Stimulated activated CD8-positive, alpha-beta memory T cell treated with anti-CD3 and anti-CD28 coated beads, Interleukin-7, amount 100 ng/mL, for 24 hours (primary cell): Measurements from ENCODE around the gene ABI3BP.

ENCODE experiments used
- DNase-seq: peaks from one replicate; pipeline ENCODE4 v3.0.0-alpha.2; 2020; ENCODE audit warnings: low read depth

ABI3BP gene

DNA sequence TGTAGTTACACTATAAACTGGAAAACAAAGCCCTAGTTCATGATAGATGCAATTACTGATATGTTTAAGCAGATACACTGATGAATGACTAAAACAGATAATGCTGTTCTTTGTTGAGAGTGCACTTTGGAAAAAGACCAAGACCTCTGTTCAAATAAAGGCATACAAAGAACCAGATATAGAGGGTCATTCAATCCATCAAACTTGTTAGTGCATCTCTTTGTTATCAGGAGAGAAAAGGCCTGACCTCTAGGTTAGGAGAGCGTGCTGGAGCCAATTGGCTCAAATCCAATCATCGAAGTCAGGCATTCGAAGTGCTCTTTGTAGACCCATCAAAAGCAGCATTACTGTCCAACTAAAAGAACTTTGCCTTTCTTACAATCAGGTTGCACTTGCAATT, 159.7 kb downstream of the ABI3BP start:
- no peak for DNase-seq

GRCh38 chr3:100831629-100832028, 161.6 kb downstream of the ABI3BP start:
- DNase-seq: no peak

DNA sequence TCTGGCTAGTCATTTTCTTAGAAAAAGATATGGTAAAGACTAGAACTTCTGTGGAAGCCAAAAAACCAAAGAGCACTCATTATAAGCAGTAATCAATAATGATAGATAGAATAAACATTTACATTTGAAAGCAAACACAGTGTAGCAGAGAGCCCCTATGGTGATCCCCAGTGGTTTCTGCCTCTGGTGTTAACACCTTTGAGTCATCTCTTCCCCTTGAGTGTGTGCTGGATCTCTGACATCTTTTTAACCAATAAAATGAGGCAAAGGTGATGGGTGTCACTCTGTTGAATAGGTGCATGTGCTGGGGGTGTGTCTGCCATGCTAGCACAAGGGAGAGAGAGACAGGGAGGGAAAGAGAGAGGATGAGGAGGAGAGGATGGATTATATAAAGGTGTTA, 162.3 kb downstream of the ABI3BP start:
- no peak for DNase-seq

- no peak for DNase-seq
Observed at GRCh38 chr3:100825574-100825973, 167.6 kb downstream of the ABI3BP start.

DNA sequence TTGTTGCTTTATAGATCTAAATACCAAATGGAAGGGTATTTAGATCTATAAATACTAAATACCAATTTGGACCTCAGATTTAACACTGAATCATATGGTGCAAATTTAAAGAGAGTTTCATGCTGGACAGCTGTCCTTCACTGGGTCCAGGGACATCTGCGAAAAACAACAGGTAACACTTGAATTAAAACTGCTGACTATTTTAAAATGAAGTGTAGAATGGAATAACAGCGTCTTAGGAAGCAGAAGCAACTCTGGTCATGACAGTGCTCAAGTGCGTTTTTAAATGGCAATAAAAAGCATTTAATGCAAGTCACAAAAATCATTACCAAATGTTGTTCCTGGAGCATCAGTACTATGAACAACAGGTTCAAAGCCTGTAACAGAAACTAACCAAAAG, 177.6 kb downstream of the ABI3BP start:
- DNase-seq: no peak

DNA sequence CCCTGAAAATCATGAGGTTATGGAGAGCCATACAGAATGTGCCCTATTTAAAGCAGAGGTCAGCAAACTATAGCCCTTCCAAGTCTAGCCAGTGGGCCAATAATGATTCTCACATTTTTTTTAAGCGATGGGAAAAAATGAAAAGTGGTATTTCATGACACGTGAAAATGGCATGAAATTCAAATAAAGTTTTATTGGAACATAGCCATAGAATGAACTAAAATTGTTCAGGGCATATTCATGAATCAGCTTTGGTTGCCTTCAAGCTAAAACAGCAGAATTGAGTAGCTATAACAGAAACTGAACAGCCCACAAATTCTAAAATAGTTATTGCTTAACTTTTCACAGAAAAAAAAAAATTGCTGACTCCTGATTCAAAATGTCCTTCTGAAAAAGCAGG, 179.4 kb downstream of the ABI3BP start:
- no peak for DNase-seq

DNA sequence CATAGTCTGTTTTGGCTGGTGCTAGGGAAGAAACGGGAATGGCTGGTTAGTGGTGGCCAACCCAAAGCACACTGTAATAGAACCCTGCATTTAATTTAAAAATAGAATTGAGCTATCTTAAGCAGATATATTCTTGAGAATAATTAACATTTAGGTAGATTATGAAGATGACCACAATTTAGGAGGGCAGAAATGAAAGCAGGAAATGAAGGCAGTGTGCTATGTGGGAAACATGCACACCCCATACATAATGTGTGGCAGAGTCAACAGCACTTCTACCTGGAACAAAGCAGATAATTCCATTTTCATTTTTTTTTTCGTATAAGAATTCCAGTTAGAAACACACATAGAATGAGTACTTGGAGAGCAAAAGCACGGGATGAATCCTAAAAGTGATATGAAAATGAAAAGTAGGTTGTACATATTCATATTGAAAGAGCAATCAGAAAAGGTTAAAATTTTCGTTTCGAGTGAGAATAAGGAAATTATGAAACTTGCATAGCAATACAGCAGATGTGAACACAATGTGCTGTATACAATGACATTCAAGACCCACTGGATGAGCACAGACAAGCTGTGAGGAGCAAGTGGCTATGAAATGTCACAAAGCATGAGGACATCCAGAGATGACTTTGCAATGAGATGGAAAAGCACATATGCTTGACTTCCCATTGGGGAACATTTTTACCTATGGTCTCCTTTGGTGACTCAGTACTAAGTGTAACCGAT, 181.3 kb downstream of the ABI3BP start:
- no peak for DNase-seq

DNA sequence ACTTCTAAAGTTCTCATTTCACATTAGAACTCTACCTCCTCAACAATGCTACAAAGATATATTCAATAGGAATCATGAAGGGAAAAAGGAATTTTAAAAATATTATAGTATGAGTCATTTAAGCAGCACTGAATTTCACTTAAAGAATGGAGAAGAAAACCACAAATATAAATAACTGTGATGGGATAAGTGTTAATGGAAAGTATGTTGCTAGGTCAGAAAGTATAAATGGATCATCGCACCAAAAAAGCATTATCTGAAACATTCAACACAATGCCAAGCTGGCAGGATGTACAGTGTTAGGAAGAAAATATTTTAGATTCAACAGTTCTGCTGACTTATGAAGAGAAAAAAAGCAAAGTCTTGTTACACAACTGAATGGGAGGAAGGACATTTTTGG, 182.6 kb downstream of the ABI3BP start:
- no peak for DNase-seq

GRCh38 chr3:100804631-100805030, 188.6 kb downstream of the ABI3BP start:
- DNase-seq: no peak

- no peak for DNase-seq
Observed at GRCh38 chr3:100803711-100804110, 189.5 kb downstream of the ABI3BP start.

GRCh38 chr3:100802126-100802525, 191.1 kb downstream of the ABI3BP start:
- no peak for DNase-seq

DNA sequence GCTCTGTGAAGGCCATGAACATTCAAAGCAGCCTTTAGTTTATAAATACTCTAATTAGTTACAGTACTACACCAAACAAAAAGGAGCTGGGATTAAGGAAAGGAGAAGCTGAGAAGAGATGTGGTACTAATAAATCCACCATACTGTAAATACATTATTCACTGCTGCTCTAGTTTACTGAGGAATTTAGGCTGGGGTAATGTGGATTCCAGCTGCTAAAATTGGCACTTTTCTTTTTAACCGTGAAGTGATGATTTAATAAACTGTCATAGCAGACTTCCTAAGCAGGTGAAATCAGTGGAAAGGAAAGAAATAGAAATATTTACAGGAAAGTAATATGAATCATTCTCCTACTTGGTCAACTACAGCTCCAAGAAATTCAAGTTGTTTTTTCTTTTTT, 195.2 kb downstream of the ABI3BP start:
- no peak for DNase-seq

DNA sequence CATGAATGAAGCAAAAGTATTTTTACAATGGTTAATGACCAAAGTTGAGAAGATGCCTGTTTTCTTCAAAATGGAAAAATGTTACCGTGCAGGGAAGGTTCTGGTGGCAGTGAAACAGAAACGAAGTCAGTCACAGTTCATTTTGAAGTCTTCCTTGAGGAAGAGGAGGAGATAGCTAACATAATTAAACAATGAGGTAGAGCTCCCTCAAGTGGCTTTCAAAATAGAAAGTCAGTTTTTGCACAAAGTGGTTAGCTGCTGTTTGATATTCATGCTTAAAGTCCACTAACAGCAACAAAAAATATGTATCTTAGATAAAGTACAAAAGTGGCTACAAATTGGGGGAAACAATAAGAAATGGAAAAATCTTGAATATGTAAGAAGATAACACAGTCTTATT, 196.7 kb downstream of the ABI3BP start:
- no peak for DNase-seq

DNA sequence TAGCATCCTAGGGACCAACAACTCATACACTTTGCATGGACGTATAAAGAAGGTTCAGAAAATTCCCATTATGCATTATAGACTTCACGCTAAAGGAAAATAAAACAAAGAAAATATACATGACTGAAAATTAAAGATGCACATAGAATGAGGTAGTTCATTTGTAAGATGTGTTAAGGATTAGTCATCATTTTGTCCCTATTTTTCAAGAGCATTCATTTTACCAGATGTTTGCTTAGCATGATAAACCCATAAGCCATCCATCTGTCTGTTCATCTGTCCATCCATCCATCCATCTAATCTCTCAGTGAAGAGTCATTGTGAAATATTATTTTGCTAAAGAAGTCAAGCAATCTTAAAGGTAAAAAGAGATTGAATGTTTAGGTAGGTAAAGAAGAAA, 203.6 kb downstream of the ABI3BP start:
- DNase-seq: no peak

DNA sequence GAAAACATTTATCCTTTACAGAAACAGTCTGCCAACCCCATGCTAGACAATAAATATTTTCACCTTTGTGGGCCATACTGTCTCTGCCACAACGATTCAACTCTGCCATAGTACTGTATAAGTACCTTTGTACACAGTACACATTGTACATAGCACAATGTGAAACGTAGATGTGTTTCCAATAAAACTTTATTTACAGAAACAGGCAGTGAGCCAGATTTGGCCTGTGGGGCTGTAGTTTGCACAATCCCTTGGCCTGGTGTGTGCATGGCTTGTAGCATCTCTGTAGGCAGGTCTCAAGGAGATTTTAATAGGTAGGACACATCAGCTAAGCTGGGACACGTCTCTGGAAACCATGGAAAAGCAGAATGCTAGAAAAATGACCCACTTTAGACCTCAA, 209.6 kb downstream of the ABI3BP start:
- no peak for DNase-seq

DNA sequence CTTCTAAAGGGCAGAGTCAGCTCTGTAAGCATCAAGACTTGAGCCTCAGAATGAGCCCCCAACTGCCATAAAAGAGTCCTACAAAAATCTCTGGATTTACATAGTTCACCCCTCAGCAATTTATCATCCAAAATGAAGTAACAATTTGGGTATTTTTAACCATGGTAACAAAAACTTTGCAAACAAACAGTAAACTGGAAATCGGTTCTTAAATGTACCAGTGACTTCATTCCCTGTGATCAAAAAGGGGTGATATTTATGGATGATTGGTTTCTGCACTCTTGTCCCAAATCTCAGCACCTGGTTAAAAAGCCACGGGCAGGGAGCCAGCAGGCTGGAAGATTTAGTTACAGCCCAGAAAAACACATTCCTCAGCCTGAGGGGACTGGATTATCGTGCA, 210.3 kb downstream of the ABI3BP start:
- no peak for DNase-seq

DNA sequence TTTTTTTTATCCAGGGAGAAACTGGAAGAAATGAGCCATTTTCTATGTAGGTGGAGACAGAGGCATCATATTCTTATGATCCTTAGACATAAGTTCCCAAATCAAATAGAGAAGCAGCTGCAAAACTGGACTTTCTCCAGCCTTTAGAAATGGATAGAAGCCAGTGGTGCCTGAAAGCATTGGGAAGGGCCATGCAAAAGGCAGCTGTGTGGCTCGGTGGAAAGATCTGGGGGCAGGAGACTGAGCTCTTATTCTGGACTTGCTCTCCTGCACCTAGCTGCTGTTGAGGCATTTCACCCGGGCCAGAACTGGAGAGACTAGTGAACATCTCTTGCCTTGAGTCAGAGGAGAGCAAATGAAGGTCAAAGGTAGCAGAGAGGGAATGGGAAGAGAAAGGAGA, 210.9 kb downstream of the ABI3BP start:
- DNase-seq: no peak

DNA sequence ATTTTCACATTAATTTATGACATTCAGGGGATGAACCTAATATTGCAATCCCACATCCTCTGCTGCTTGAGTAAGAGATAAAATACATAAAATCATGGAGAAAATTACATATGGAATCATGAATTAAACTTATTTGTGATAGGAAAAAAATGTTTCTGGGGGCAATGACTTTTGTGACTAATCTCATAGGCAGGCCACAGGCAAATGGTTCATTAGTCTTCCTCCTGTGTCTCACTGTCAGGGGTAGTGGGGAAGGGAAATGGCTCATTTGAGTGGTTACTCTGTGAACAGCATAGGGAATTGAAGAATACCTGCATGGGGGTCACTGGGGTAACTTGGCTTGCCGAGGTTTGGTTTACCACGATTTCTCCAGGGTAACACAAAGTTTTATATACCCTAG, 211.9 kb downstream of the ABI3BP start:
- no peak for DNase-seq

- no peak for DNase-seq
Observed at GRCh38 chr3:100780071-100780622, 213.1 kb downstream of the ABI3BP start.

GRCh38 chr3:100779480-100779879, 213.7 kb downstream of the ABI3BP start:
- no peak for DNase-seq

DNA sequence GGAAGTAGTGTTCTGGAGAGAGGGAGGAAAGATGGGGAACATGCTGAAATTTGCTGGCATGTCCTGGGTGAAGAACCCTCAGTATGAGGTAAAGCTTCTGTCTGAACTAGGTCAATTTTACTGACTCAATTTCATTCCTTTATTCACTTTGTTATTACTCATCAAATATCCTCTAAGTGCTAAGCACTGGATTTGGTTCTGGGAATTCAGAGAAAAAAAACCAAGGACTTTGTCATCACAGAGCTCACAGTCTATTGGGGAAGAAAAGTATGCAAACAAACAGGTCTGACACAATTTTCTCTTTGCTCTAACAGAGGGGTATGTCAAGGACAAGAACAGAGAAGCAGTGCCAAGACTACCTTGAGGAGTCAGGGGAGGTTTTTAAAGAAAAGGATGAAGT, 215.9 kb downstream of the ABI3BP start:
- DNase-seq: no peak

DNA sequence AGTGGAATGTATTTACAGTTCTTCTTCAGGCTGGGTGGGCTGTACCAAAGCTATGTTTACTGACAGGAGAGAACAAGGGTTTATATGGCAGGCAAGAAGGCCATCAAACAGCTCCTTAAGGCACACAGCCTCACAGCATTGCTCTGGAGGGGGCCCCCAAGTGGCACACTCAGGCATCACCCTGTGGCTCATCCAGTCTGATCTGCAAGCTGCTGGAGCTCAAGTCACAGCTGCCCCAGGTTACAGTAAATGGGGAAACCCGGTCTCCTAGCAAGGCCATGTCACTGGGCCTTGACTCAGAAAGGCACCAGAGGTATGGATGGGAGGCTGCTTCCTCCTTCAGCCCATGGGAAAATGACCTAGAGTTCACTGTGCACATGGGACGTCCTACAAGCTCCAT, 216.5 kb downstream of the ABI3BP start:
- no peak for DNase-seq

- no peak for DNase-seq
Observed at GRCh38 chr3:100776097-100776729, 217.0 kb downstream of the ABI3BP start.

GRCh38 chr3:100775669-100776068, 217.6 kb downstream of the ABI3BP start:
- DNase-seq: no peak
